Gastroesophageal sphincter (tissue), 3 donors: ENCODE results near the gene MYOM1.

Experiments used
- EP300 ChIP-seq: sonication (generic); formaldehyde crosslinking; IDR thresholded peaks from one replicate; pipeline ENCODE4 v1.6.1; 2017; ENCODE audit warnings: antibody characterized with exemption, mild to moderate bottlenecking
- POLR2A ChIP-seq, 2 donors: fragments of 450-650 bp; IDR thresholded peaks; one replicate each; pipeline ENCODE4 v1.6.1; 2017; ENCODE audit warnings: antibody characterized with exemption in 2 of 2, mild to moderate bottlenecking in 2 of 2, moderate library complexity in 1 of 2
- POLR2AphosphoS5 ChIP-seq: sonication (generic); formaldehyde crosslinking; IDR thresholded peaks from one replicate; pipeline ENCODE4 v1.6.1; 2017; ENCODE audit warnings: antibody characterized with exemption
- TF ChIP-seq, protein P1 (sequence below), 4 experiments: fragments of 200-600 bp in 2 of 4; fragments of 450-650 bp in 2 of 4; sonication (generic) in 1 of 4; IDR thresholded peaks; one replicate each; pipeline ENCODE4 v1.5.1; 2017 to 2019; ENCODE audit warnings: antibody characterized with exemption in 4 of 4, mild to moderate bottlenecking in 2 of 4, moderate library complexity in 2 of 4

- TF ChIP-seq POLR2AphosphoS5: no peak
- TF ChIP-seq, protein P1, sequence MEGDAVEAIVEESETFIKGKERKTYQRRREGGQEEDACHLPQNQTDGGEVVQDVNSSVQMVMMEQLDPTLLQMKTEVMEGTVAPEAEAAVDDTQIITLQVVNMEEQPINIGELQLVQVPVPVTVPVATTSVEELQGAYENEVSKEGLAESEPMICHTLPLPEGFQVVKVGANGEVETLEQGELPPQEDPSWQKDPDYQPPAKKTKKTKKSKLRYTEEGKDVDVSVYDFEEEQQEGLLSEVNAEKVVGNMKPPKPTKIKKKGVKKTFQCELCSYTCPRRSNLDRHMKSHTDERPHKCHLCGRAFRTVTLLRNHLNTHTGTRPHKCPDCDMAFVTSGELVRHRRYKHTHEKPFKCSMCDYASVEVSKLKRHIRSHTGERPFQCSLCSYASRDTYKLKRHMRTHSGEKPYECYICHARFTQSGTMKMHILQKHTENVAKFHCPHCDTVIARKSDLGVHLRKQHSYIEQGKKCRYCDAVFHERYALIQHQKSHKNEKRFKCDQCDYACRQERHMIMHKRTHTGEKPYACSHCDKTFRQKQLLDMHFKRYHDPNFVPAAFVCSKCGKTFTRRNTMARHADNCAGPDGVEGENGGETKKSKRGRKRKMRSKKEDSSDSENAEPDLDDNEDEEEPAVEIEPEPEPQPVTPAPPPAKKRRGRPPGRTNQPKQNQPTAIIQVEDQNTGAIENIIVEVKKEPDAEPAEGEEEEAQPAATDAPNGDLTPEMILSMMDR (IDR thresholded peaks at IDR 0.05): no peak
- TF ChIP-seq EP300: no peak
- no peak for TF ChIP-seq POLR2A (IDR thresholded peaks at IDR 0.05)
These were observed 29.2 kb downstream of the MYOM1 start for GRCh38 chr18:3190610-3191009.
